GM12878 (cell line): ENCODE results near the gene TLCD5. TPM values are rescaled to one million over a fixed set of nuclear protein-coding genes. Genes with fewer than 3 reads are reported as not detected.

ENCODE experiments used
- ATAC-seq: fragments of 200-7000 bp; cut with Tn5 transposase; 3 replicates; pipeline ENCODE4 v1.9.1; 2020; ENCODE audit warnings: mild to moderate bottlenecking, moderate library complexity
- BruUV-seq: library from RNA; stranded (reverse); fragments of 400-500 nt; replicated peaks from 2 replicates; lab custom pipeline; 2021; lab: Mats Ljungman, UMichigan
- CTCF ChIA-PET: fragments of 300-600 bp; sonication (Branson Sonifier 250); formaldehyde crosslinking; extraction: SDS; loops from one replicate; lab custom pipeline; 2021; ENCODE audit warnings: inconsistent platforms; lab: Yijun Ruan, JAX
- POLR2A ChIA-PET: fragments of 350-600 bp; formaldehyde crosslinking; extraction: SDS; loops from one replicate; lab custom pipeline; 2021; ENCODE audit warnings: inconsistent platforms; lab: Charles Lee
- RAD21 ChIA-PET: fragments of 300-600 bp; sonication (Branson Sonifier 250); formaldehyde crosslinking; loops from one replicate; lab custom pipeline; 2023; ENCODE audit warnings: antibody characterized with exemption; ENCODE audit not compliant: unreplicated experiment; lab: Charles Lee
- SMC1A ChIA-PET: fragments of 300-600 bp; sonication (Branson Sonifier 250); formaldehyde crosslinking; loops from one replicate; lab custom pipeline; 2023; ENCODE audit not compliant: unreplicated experiment, uncharacterized antibody; lab: Charles Lee
- DNase-seq: peaks from one replicate; pipeline ENCODE4 v3.0.0-alpha.2; 2011; ENCODE audit warnings: low read depth, low spot score
- FAIRE-seq: peaks from 3 replicates; lab custom pipeline; 2011; peaks lifted over from hg19 to GRCh38; lab: Jason Lieb, UNC
- H2AFZ ChIP-seq: 2 replicates; pipeline ENCODE4 v1.6.0; 2011; ENCODE audit warnings: low read depth, low read length, control low read depth; ENCODE audit not compliant: control insufficient read depth
- H3K27ac ChIP-seq: 2 replicates; pipeline ENCODE4 v1.5.1; 2011; ENCODE audit warnings: control low read depth; ENCODE audit not compliant: control insufficient read depth, insufficient read depth
- H3K27me3 ChIP-seq, 2 experiments: replicated peaks in 1 of 2; 2 replicates each; pipeline versions ENCODE4 v1.6.0 to v1.6.1; 2011; ENCODE audit warnings: low read length in 1 of 2; ENCODE audit not compliant: control insufficient read depth in 2 of 2, insufficient read depth in 2 of 2
- H3K36me3 ChIP-seq, 2 experiments: 2 replicates each; pipeline ENCODE4 v1.5.1; 2011; ENCODE audit warnings: low read length in 1 of 2; ENCODE audit not compliant: control insufficient read depth in 2 of 2, insufficient read depth in 2 of 2
- H3K4me1 ChIP-seq: 2 replicates; pipeline ENCODE4 v1.6.1; 2011; ENCODE audit warnings: mild to moderate bottlenecking, low read length, moderate library complexity, mixed read lengths; ENCODE audit not compliant: control insufficient read depth, insufficient read depth
- H3K4me2 ChIP-seq: 2 replicates; pipeline ENCODE4 v1.6.0; 2011; ENCODE audit warnings: control low read depth; ENCODE audit not compliant: control insufficient read depth, insufficient read depth
- H3K4me3 ChIP-seq: fragments of 200-600 bp; sonication (generic); 2 replicates; pipeline ENCODE4 v1.5.1; 2016
- H3K79me2 ChIP-seq: 2 replicates; pipeline ENCODE4 v1.6.0; 2011; ENCODE audit warnings: low read length; ENCODE audit not compliant: control insufficient read depth, insufficient read depth
- H3K9ac ChIP-seq: 2 replicates; pipeline ENCODE4 v1.8.0; 2011; ENCODE audit warnings: low read length, control low read depth, mixed read lengths; ENCODE audit not compliant: control insufficient read depth, insufficient read depth
- H3K9me3 ChIP-seq: replicated peaks from 3 replicates; pipeline ENCODE4 v1.5.1; 2011; ENCODE audit warnings: mild to moderate bottlenecking, low read length; ENCODE audit not compliant: control insufficient read depth, insufficient read depth
- H4K20me1 ChIP-seq: 2 replicates; pipeline ENCODE4 v1.6.0; 2011; ENCODE audit not compliant: control insufficient read depth, insufficient read depth
- BRCA1 ChIP-seq: IDR thresholded peaks from 2 replicates; pipeline ENCODE4 v1.6.1; 2011; ENCODE audit warnings: low read depth, low read length, improper control_type of control experiment
- CBX3 ChIP-seq: fragments of 200-600 bp; sonication (generic); IDR thresholded peaks from 2 replicates; pipeline ENCODE4 v1.6.1; 2016; ENCODE audit warnings: low read depth, borderline replicate concordance
- EGR1 ChIP-seq, 2 experiments: IDR thresholded peaks; 1 replicate in 1 of 2; 2 replicates in 1 of 2; pipeline ENCODE4 v1.6.1; 2011 to 2012; ENCODE audit warnings: low read depth in 2 of 2, low read length in 2 of 2, borderline replicate concordance in 1 of 2, mild to moderate bottlenecking in 1 of 2, moderate library complexity in 1 of 2
- ETV6 ChIP-seq, 2 experiments: fragments of 450-650 bp in 1 of 2; IDR thresholded peaks in 1 of 2; conservative IDR thresholded peaks in 1 of 2; 2 replicates each; pipeline ENCODE4 v1.6.1; 2014; ENCODE audit warnings: antibody characterized with exemption in 1 of 2, borderline replicate concordance in 1 of 2, low read depth in 1 of 2, mild to moderate bottlenecking in 1 of 2, moderate library complexity in 1 of 2
- FOXM1 ChIP-seq: IDR thresholded peaks from 2 replicates; pipeline ENCODE4 v1.6.1; 2012; ENCODE audit warnings: low read depth, mild to moderate bottlenecking, inconsistent platforms, low read length, moderate library complexity
- HDAC6 ChIP-seq: fragments of 200-600 bp; sonication (generic); IDR thresholded peaks from one replicate; pipeline ENCODE4 v1.8.0; 2017; ENCODE audit warnings: antibody characterized with exemption; ENCODE audit not compliant: unreplicated experiment
- IKZF2 ChIP-seq, 2 experiments: fragments of 450-650 bp; IDR thresholded peaks; 2 replicates each; pipeline ENCODE4 v1.6.1; 2017; ENCODE audit warnings: mild to moderate bottlenecking in 2 of 2, moderate library complexity in 2 of 2
- KAT2A ChIP-seq: conservative IDR thresholded peaks from 2 replicates; pipeline ENCODE4 v1.6.1; 2011; ENCODE audit warnings: low read depth, low read length; ENCODE audit not compliant: control insufficient read depth
- POLR2AphosphoS5 ChIP-seq: IDR thresholded peaks from 2 replicates; pipeline ENCODE4 v1.6.1; 2011; ENCODE audit warnings: mild to moderate bottlenecking, low read length, inconsistent platforms
- RFX5 ChIP-seq: IDR thresholded peaks from 2 replicates; pipeline ENCODE4 v1.6.1; 2011; ENCODE audit warnings: low read depth, low read length, improper control_type of control experiment
- SMARCA5 ChIP-seq: fragments of 450-650 bp; IDR thresholded peaks from 2 replicates; pipeline ENCODE4 v1.6.1; 2017; ENCODE audit warnings: mild to moderate bottlenecking
- SUPT20H ChIP-seq: IDR thresholded peaks from 2 replicates; pipeline ENCODE4 v1.6.1; 2011; ENCODE audit warnings: low read depth, mild to moderate bottlenecking, low read length, moderate library complexity, borderline replicate concordance; ENCODE audit not compliant: control insufficient read depth
- ZNF24 ChIP-seq: fragments of 450-650 bp; IDR thresholded peaks from 2 replicates; pipeline ENCODE4 v1.6.1; 2017; ENCODE audit warnings: antibody characterized with exemption, mild to moderate bottlenecking
- ZNF622 ChIP-seq: fragments of 450-650 bp; IDR thresholded peaks from 2 replicates; pipeline ENCODE4 v1.6.1; 2017; ENCODE audit warnings: mild to moderate bottlenecking, inconsistent platforms
- WGBS: methylation state at CpG from one replicate; pipeline ENCODE4 v1.1.6; 2016; ENCODE audit warnings: low lambda C conversion rate; ENCODE audit not compliant: insufficient replicate concordance, insufficient coverage; ENCODE audit errors: missing lambda C conversion rate; 5-methylcytosine and 5-hydroxymethylcytosine counted together
- in situ Hi-C: fragments of 300-500 bp; cut with MboI; formaldehyde crosslinking; loops from 9 replicates; pipeline ENCODE4 v1.14.3; 2018; ENCODE audit warnings: mixed read lengths
- intact Hi-C: fragments of 100-400 bp; cut with micrococcal nuclease; formaldehyde crosslinking; loops from one replicate; pipeline ENCODE4 v1.14.2; 2022; ENCODE audit not compliant: unreplicated experiment
- polyA plus RNA-seq, 11 experiments: library from polyadenylated mRNA; depleted of rRNA in 4 of 11; unstranded in 6 of 11; stranded (reverse) in 5 of 11; fragments of >200 nt; fragmentation: Nextera tagmentation in 4 of 11; fragmentation: Illumina TruSeq in 1 of 11; extraction: Ambion mirVana in 4 of 11; extraction: Trizol in 1 of 11; gene quantifications; 1 replicate in 1 of 11; 2 replicates in 10 of 11; pipeline versions ENCODE4 v1.2.1 to v1.2.3, GENCODE V29; 2011 to 2016; ENCODE audit warnings: inconsistent platforms in 2 of 11, missing spikeins in 2 of 11, low read depth in 1 of 11
- total RNA-seq, 4 experiments: library from RNA; depleted of rRNA in 3 of 4; stranded (reverse); fragments of >200 nt in 3 of 4; fragmentation: Illumina TruSeq in 1 of 4; extraction: Trizol in 1 of 4; gene quantifications; 2 replicates each; pipeline versions ENCODE4 v1.2.1 to v1.2.3, GENCODE V29; 2013 to 2021
- TF ChIP-seq, protein P1 (sequence below): IDR thresholded peaks from 2 replicates; pipeline ENCODE4 v1.6.1; 2011; ENCODE audit warnings: borderline replicate concordance, low read depth, mild to moderate bottlenecking, moderate library complexity, low read length; ENCODE audit not compliant: insufficient read depth, poor library complexity, severe bottlenecking
- TF ChIP-seq, protein P2 (sequence below): fragments of 450-650 bp; conservative IDR thresholded peaks from 2 replicates; pipeline ENCODE4 v1.6.1; 2017; ENCODE audit warnings: mild to moderate bottlenecking, moderate library complexity

Gene TLCD5
- total and polyA plus RNA-seq, 10 of the 15 experiments (the other 5 are each of a cell fraction or from before 2014, with no cell fraction given) = 2.4 to 13.3 (median 3.2) TPM

DNA sequence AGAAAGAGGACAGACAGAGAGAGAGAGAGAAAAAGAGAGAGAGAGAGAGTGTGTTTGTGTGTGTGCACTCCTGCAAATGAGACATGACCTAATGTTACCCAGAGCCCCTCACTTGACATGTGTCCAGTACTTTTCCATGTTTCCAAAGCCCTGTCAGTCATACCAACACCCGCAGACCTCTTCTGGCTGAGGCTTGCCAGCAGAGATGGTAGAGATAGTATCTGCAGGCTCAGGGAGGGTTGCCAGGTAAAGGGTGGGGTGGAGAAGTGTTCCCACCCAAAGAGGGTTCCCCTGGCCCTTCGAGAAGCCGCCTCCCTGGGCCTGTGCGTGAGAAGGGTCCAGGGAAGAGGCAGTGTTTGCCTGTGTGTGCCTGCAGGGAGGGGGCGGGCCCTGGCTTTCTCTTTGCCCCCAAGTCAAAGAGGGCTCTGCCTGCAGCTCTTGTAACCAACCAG lies 44.5 kb upstream of the TLCD5 start:
- no peak for TF ChIP-seq FOXM1
- no peak for TF ChIP-seq ZNF622
- no peak for TF ChIP-seq IKZF2 (IDR thresholded peaks at IDR 0.05)
- TF ChIP-seq RFX5 = no peak
- no peak for TF ChIP-seq ETV6 (conservative IDR thresholded peaks at IDR 0.05 in 1 of 2, IDR thresholded peaks at IDR 0.05 in 1 of 2; ENCODE audit: borderline replicate concordance in 1 of 2, low read depth in 1 of 2)
- TF ChIP-seq ZNF24 = no peak
- TF ChIP-seq, protein P1, sequence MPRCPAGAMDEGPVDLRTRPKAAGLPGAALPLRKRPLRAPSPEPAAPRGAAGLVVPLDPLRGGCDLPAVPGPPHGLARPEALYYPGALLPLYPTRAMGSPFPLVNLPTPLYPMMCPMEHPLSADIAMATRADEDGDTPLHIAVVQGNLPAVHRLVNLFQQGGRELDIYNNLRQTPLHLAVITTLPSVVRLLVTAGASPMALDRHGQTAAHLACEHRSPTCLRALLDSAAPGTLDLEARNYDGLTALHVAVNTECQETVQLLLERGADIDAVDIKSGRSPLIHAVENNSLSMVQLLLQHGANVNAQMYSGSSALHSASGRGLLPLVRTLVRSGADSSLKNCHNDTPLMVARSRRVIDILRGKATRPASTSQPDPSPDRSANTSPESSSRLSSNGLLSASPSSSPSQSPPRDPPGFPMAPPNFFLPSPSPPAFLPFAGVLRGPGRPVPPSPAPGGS = no peak
- no peak for TF ChIP-seq SUPT20H
- TF ChIP-seq CBX3 = no peak
- no peak for TF ChIP-seq POLR2AphosphoS5
- TF ChIP-seq, protein P2, sequence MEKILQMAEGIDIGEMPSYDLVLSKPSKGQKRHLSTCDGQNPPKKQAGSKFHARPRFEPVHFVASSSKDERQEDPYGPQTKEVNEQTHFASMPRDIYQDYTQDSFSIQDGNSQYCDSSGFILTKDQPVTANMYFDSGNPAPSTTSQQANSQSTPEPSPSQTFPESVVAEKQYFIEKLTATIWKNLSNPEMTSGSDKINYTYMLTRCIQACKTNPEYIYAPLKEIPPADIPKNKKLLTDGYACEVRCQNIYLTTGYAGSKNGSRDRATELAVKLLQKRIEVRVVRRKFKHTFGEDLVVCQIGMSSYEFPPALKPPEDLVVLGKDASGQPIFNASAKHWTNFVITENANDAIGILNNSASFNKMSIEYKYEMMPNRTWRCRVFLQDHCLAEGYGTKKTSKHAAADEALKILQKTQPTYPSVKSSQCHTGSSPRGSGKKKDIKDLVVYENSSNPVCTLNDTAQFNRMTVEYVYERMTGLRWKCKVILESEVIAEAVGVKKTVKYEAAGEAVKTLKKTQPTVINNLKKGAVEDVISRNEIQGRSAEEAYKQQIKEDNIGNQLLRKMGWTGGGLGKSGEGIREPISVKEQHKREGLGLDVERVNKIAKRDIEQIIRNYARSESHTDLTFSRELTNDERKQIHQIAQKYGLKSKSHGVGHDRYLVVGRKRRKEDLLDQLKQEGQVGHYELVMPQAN = no peak
- no peak for TF ChIP-seq BRCA1
- no peak for TF ChIP-seq HDAC6
- TF ChIP-seq EGR1 (IDR thresholded peaks at IDR 0.05; ENCODE audit: borderline replicate concordance in 1 of 2, low read depth in 2 of 2, low read length in 2 of 2) = no peak
- TF ChIP-seq SMARCA5 = no peak
- no peak for TF ChIP-seq KAT2A
- no peak overlapping the region for H3K27ac ChIP-seq
- DNase-seq (no peak), ATAC-seq (no peak), FAIRE-seq (no peak)
- H3K4me2 ChIP-seq = no peak overlapping the region
- no peaks in the 10 kb centered on the region for H4K20me1 ChIP-seq
- no peak overlapping the region for H3K9ac ChIP-seq
- no peak overlapping the region for H3K4me3 ChIP-seq
- H2AFZ ChIP-seq = no peak overlapping the region
- no peaks in the 10 kb centered on the region for H3K9me3 ChIP-seq
- H3K4me1 ChIP-seq = no peaks in the 10 kb centered on the region
- intact Hi-C loops = no loop called here
- peaks cover 0 to 4% of the 10 kb centered on the region in 2 experiments; a peak in 1 of 4 replicates for H3K27me3 ChIP-seq
- BruUV-seq = no TSS peak
- SMC1A ChIA-PET = no interaction called here
- H3K36me3 ChIP-seq = no peaks in the 10 kb centered on the region
- H3K79me2 ChIP-seq = no peaks in the 10 kb centered on the region
- in situ Hi-C loops = no loop called here
- 9% methylated on average over 5 of the region's 5 CpGs for WGBS
- POLR2A ChIA-PET = no interaction called here
- CTCF ChIA-PET = interaction anchor here (1.0 kb wide), 1 partner anchor 19 kb away, joined by 5 read pairs; no protein-coding TSS in a partner anchor
- RAD21 ChIA-PET = no interaction called here
